ENCODE results near the gene SPTBN1. TPM values are rescaled to one million over a fixed set of nuclear protein-coding genes. Genes with fewer than 3 reads are reported as not detected.

Gene SPTBN1
- total and polyA plus RNA-seq, 8 donors: 28.7 to 475 (median 193) TPM

- Histone ChIP-seq H3K4me3 (no peak overlapping the region), H3K27me3 (no peaks in the 10 kb centered on the region), H3K4me1 (peaks cover 60 to 90% (median 74%) of the 10 kb centered on the region in 4 donors), H3K9me3 (no peaks in the 10 kb centered on the region), H3K27ac (peak overlapping the region in 3 of 5 donors; percentile 26 to 81 (median 78)), H3K36me3 (peaks cover 0 to 26% (median 20%) of the 10 kb centered on the region in 4 donors)
- no peak for TF ChIP-seq CTCF (IDR thresholded peaks at IDR 0.05)
- no peak for TF ChIP-seq POLR2A (IDR thresholded peaks at IDR 0.05)
- no peak for TF ChIP-seq POLR2AphosphoS5 (IDR thresholded peaks at IDR 0.05)
- no peak for TF ChIP-seq EP300 (IDR thresholded peaks at IDR 0.05)
- DNase-seq: no peak
- intact Hi-C loops (cut with DNase I; ENCODE audit: low total_unique reads): no loop called here
- 88 to 90% (median 89%) methylated on average over 12 to 13 of the region's 13 CpGs for WGBS, 5 donors
Measured at GRCh38 chr2:54595161-54595803, 139.2 kb downstream of the SPTBN1 start.

- intact Hi-C loops (cut with DNase I; ENCODE audit: low total_unique reads): no loop called here
- Histone ChIP-seq H3K9me3 (no peaks in the 10 kb centered on the region), H3K4me1 (peaks cover 63 to 90% (median 75%) of the 10 kb centered on the region in 4 donors), H3K27ac (peak overlapping the region in 4 of 5 donors; percentile 26 to 81 (median 66)), H3K4me3 (peak overlapping the region in 1 of 4 donors; percentile 0), H3K36me3 (peaks cover 0 to 26% (median 20%) of the 10 kb centered on the region in 4 donors), H3K27me3 (no peaks in the 10 kb centered on the region)
- WGBS, 5 donors: 51 to 61% (median 55%) methylated on average over 15 of the region's 15 CpGs
- TF ChIP-seq POLR2A (IDR thresholded peaks at IDR 0.05): no peak
- TF ChIP-seq EP300 (IDR thresholded peaks at IDR 0.05): no peak
- peak in 1 of 3 donors; percentile 18 for TF ChIP-seq POLR2AphosphoS5 (IDR thresholded peaks at IDR 0.05)
- TF ChIP-seq CTCF (IDR thresholded peaks at IDR 0.05): no peak
- DNase-seq: no peak
Measured at GRCh38 chr2:54595999-54596902, 140.1 kb downstream of the SPTBN1 start.

- Histone ChIP-seq H3K4me3 (peak overlapping the region in 1 of 4 donors; percentile 0), H3K36me3 (peaks cover 0 to 25% (median 19%) of the 10 kb centered on the region in 4 donors), H3K27me3 (no peaks in the 10 kb centered on the region), H3K27ac (peak overlapping the region in 4 of 5 donors; percentile 13 to 81 (median 66)), H3K4me1 (peaks cover 74 to 91% (median 81%) of the 10 kb centered on the region in 4 donors), H3K9me3 (no peaks in the 10 kb centered on the region)
- peak; percentile 67 to 70 for DNase-seq
- WGBS, 5 donors: 22 to 35% (median 30%) methylated on average over 5 of the region's 5 CpGs
- peak in 1 of 3 donors; percentile 62 for TF ChIP-seq POLR2AphosphoS5 (IDR thresholded peaks at IDR 0.05)
- no peak for TF ChIP-seq POLR2A (IDR thresholded peaks at IDR 0.05)
- TF ChIP-seq CTCF (IDR thresholded peaks at IDR 0.05): peak in 1 of 7 experiments; percentile 6
- TF ChIP-seq EP300 (IDR thresholded peaks at IDR 0.05): no peak
- intact Hi-C loops (cut with DNase I; ENCODE audit: low total_unique reads): no loop called here
Measured at GRCh38 chr2:54597153-54597848, 141.2 kb downstream of the SPTBN1 start.

Data from stomach (tissue), 9 donors.